Measurements from ENCODE around the gene TEAD1.

The TEAD1 gene

GRCh38 chr11:12922418-12922817, 248.2 kb downstream of the TEAD1 start:
- in situ Hi-C loops (cut with HindIII; ENCODE audit: low sequenced_read_pairs), result no loop called here

- in situ Hi-C loops (cut with HindIII; ENCODE audit: low sequenced_read_pairs), result no loop called here
Observed at GRCh38 chr11:12922980-12923507, 248.8 kb downstream of the TEAD1 start.

- in situ Hi-C loops (cut with HindIII; ENCODE audit: low sequenced_read_pairs), result no loop called here
Observed at GRCh38 chr11:12924650-12925049, 250.4 kb downstream of the TEAD1 start.

GRCh38 chr11:12925520-12925919, 251.3 kb downstream of the TEAD1 start:
- in situ Hi-C loops (cut with HindIII; ENCODE audit: low sequenced_read_pairs), result no loop called here

GRCh38 chr11:12927221-12927620, 253.0 kb downstream of the TEAD1 start:
- in situ Hi-C loops (cut with HindIII; ENCODE audit: low sequenced_read_pairs), result no loop called here

- in situ Hi-C loops (cut with HindIII; ENCODE audit: low sequenced_read_pairs), result no loop called here
Observed at GRCh38 chr11:12927886-12928285, 253.7 kb downstream of the TEAD1 start.

- in situ Hi-C loops (cut with HindIII; ENCODE audit: low sequenced_read_pairs), result no loop called here
Observed at GRCh38 chr11:12930850-12931249, 256.6 kb downstream of the TEAD1 start.

GRCh38 chr11:12932485-12932884, 258.3 kb downstream of the TEAD1 start:
- in situ Hi-C loops (cut with HindIII; ENCODE audit: low sequenced_read_pairs), result no loop called here

GRCh38 chr11:12936200-12936599, 262.0 kb downstream of the TEAD1 start:
- in situ Hi-C loops (cut with HindIII; ENCODE audit: low sequenced_read_pairs), result no loop called here

- in situ Hi-C loops (cut with HindIII; ENCODE audit: low sequenced_read_pairs), result no loop called here
Observed at GRCh38 chr11:12938590-12939247, 264.5 kb downstream of the TEAD1 start.

- in situ Hi-C loops (cut with HindIII; ENCODE audit: low sequenced_read_pairs), result no loop called here
Observed at GRCh38 chr11:12941671-12942070, 267.4 kb downstream of the TEAD1 start.

GRCh38 chr11:12942157-12942556, 267.9 kb downstream of the TEAD1 start:
- in situ Hi-C loops (cut with HindIII; ENCODE audit: low sequenced_read_pairs), result no loop called here

- in situ Hi-C loops (cut with HindIII; ENCODE audit: low sequenced_read_pairs), result no loop called here
Observed at GRCh38 chr11:12943311-12943710, 269.1 kb downstream of the TEAD1 start.

- in situ Hi-C loops (cut with HindIII; ENCODE audit: low sequenced_read_pairs), result no loop called here
Observed at GRCh38 chr11:12944889-12945288, 270.7 kb downstream of the TEAD1 start.

GRCh38 chr11:12949453-12949852, 275.2 kb downstream of the TEAD1 start:
- in situ Hi-C loops (cut with HindIII; ENCODE audit: low sequenced_read_pairs), result no loop called here

GRCh38 chr11:12950670-12951069, 276.4 kb downstream of the TEAD1 start:
- in situ Hi-C loops (cut with HindIII; ENCODE audit: low sequenced_read_pairs), result no loop called here

GRCh38 chr11:12951376-12951775, 277.2 kb downstream of the TEAD1 start:
- in situ Hi-C loops (cut with HindIII; ENCODE audit: low sequenced_read_pairs), result no loop called here

GRCh38 chr11:12952094-12952493, 277.9 kb downstream of the TEAD1 start:
- in situ Hi-C loops (cut with HindIII; ENCODE audit: low sequenced_read_pairs), result no loop called here

GRCh38 chr11:12958986-12959385, 284.8 kb downstream of the TEAD1 start:
- in situ Hi-C loops (cut with HindIII; ENCODE audit: low sequenced_read_pairs), result no loop called here

GRCh38 chr11:12961615-12962014, 287.4 kb downstream of the TEAD1 start:
- in situ Hi-C loops (cut with HindIII; ENCODE audit: low sequenced_read_pairs), result no loop called here

- in situ Hi-C loops (cut with HindIII; ENCODE audit: low sequenced_read_pairs), result no loop called here
Observed at GRCh38 chr11:12962306-12962705, 288.1 kb downstream of the TEAD1 start.

GRCh38 chr11:12963051-12963450, 288.8 kb downstream of the TEAD1 start:
- in situ Hi-C loops (cut with HindIII; ENCODE audit: low sequenced_read_pairs), result no loop called here

Data from DLD1 (cell line).